Measurements from ENCODE around the gene PLSCR4. TPM values are rescaled to one million over a fixed set of nuclear protein-coding genes. Genes with fewer than 3 reads are reported as not detected.
A peak's percentile ranks its signal among the peaks of the same experiment; 100 is the strongest.

The PLSCR4 gene
- total RNA-seq, 1 donor from 2014 or later = 1.1 TPM

- peaks cover 6% of the 10 kb centered on the region for H3K4me1 ChIP-seq (ENCODE audit: insufficient read depth, low read length)
- Mint-ChIP-seq H3K27me3 (ENCODE audit: low read depth, unreplicated experiment) (no peaks in the 10 kb centered on the region), H3K9me3 (ENCODE audit: unreplicated experiment) (peaks cover 1% of the 10 kb centered on the region), H3K4me1 (ENCODE audit: low read depth, unreplicated experiment) (no peaks in the 10 kb centered on the region), H3K36me3 (ENCODE audit: low read depth, unreplicated experiment) (no peaks in the 10 kb centered on the region), H3K4me3 (ENCODE audit: unreplicated experiment) (no peak overlapping the region), H3K27ac (ENCODE audit: unreplicated experiment) (no peak overlapping the region)
- H3K79me2 ChIP-seq (ENCODE audit: insufficient read depth, low read length) = no peaks in the 10 kb centered on the region
- H3K9me3 ChIP-seq (ENCODE audit: insufficient read depth, low read depth, low read length) = no peaks in the 10 kb centered on the region
- no peaks in the 10 kb centered on the region for H3K27me3 ChIP-seq (ENCODE audit: insufficient read depth, low read length)
- no peak overlapping the region for H3K9ac ChIP-seq (ENCODE audit: low read length)
- FAIRE-seq (no peak), DNase-seq (ENCODE audit: low read depth) (no peak)
- no peaks in the 10 kb centered on the region for H4K20me1 ChIP-seq (ENCODE audit: insufficient read depth, low read length)
- H2AFZ ChIP-seq (ENCODE audit: low read depth, low read length) = no peak overlapping the region
- H3K27ac ChIP-seq (ENCODE audit: low read depth, low read length) = peak overlapping the region; percentile 68
- no peak for TF ChIP-seq CTCF (IDR thresholded peaks at IDR 0.05; ENCODE audit: insufficient read depth, low read depth, low read length)
- TF ChIP-seq EZH2 (IDR thresholded peaks at IDR 0.05; ENCODE audit: insufficient read depth, low read length) = no peak
- H3K4me3 ChIP-seq (ENCODE audit: insufficient read depth, low read depth, low read length) = no peak overlapping the region
- H3K4me2 ChIP-seq (ENCODE audit: low read length) = no peak overlapping the region
- no peaks in the 10 kb centered on the region for H3K36me3 ChIP-seq (ENCODE audit: insufficient read depth, low read length)
Measured at GRCh38 chr3:146273721-146274407, 23.0 kb upstream of the PLSCR4 start.

- FAIRE-seq = no peak
- DNase-seq (ENCODE audit: low read depth) = no peak
- TF ChIP-seq EZH2 (IDR thresholded peaks at IDR 0.05; ENCODE audit: insufficient read depth, low read length) (no peak), CTCF (IDR thresholded peaks at IDR 0.05; ENCODE audit: insufficient read depth, low read depth, low read length) (no peak)
- Mint-ChIP-seq H3K36me3 (ENCODE audit: low read depth, unreplicated experiment) (no peaks in the 10 kb centered on the region), H3K4me1 (ENCODE audit: low read depth, unreplicated experiment) (no peaks in the 10 kb centered on the region), H3K27me3 (ENCODE audit: low read depth, unreplicated experiment) (no peaks in the 10 kb centered on the region), H3K27ac (ENCODE audit: unreplicated experiment) (no peak overlapping the region), H3K9me3 (ENCODE audit: unreplicated experiment) (peaks cover 1% of the 10 kb centered on the region), H3K4me3 (ENCODE audit: unreplicated experiment) (no peak overlapping the region)
- Histone ChIP-seq H3K9ac (ENCODE audit: low read length) (no peak overlapping the region), H2AFZ (ENCODE audit: low read depth, low read length) (no peak overlapping the region), H3K4me1 (ENCODE audit: insufficient read depth, low read length) (no peaks in the 10 kb centered on the region), H3K79me2 (ENCODE audit: insufficient read depth, low read length) (no peaks in the 10 kb centered on the region), H3K4me3 (ENCODE audit: insufficient read depth, low read depth, low read length) (no peak overlapping the region), H3K27ac (ENCODE audit: low read depth, low read length) (no peak overlapping the region), H4K20me1 (ENCODE audit: insufficient read depth, low read length) (no peaks in the 10 kb centered on the region), H3K27me3 (ENCODE audit: insufficient read depth, low read length) (no peaks in the 10 kb centered on the region), H3K4me2 (ENCODE audit: low read length) (no peak overlapping the region), H3K9me3 (ENCODE audit: insufficient read depth, low read depth, low read length) (no peaks in the 10 kb centered on the region), H3K36me3 (ENCODE audit: insufficient read depth, low read length) (no peaks in the 10 kb centered on the region)
Measured at GRCh38 chr3:146271180-146271579, 20.3 kb upstream of the PLSCR4 start.

DNA sequence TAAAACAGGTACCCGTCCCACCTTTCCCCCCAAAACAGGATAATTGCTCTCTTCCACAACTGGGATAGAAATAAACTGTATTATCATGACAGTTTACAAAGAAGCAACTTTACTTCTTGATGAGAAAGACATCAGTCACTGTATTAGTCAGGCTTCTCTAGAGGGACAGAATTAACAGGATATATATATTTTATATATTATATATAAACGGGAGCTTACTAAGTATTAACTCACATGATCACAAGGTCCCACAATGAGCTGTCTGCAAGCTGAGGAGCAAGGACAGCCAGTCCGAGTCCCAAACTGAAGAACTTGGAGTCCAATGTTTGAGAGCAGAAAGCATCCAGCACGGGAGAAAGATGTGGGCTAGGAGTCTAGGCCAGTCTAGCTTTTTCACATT lies 18.4 kb upstream of the PLSCR4 start:
- Histone ChIP-seq H3K9me3 (ENCODE audit: insufficient read depth, low read depth, low read length) (no peaks in the 10 kb centered on the region), H4K20me1 (ENCODE audit: insufficient read depth, low read length) (no peaks in the 10 kb centered on the region), H3K9ac (ENCODE audit: low read length) (no peak overlapping the region), H3K4me3 (ENCODE audit: insufficient read depth, low read depth, low read length) (no peak overlapping the region), H3K4me2 (ENCODE audit: low read length) (no peak overlapping the region), H3K4me1 (ENCODE audit: insufficient read depth, low read length) (no peaks in the 10 kb centered on the region), H3K36me3 (ENCODE audit: insufficient read depth, low read length) (no peaks in the 10 kb centered on the region), H3K27me3 (ENCODE audit: insufficient read depth, low read length) (no peaks in the 10 kb centered on the region), H3K79me2 (ENCODE audit: insufficient read depth, low read length) (no peaks in the 10 kb centered on the region), H3K27ac (ENCODE audit: low read depth, low read length) (no peak overlapping the region), H2AFZ (ENCODE audit: low read depth, low read length) (no peak overlapping the region)
- Mint-ChIP-seq H3K27me3 (ENCODE audit: low read depth, unreplicated experiment) (no peaks in the 10 kb centered on the region), H3K4me1 (ENCODE audit: low read depth, unreplicated experiment) (no peaks in the 10 kb centered on the region), H3K27ac (ENCODE audit: unreplicated experiment) (no peak overlapping the region), H3K4me3 (ENCODE audit: unreplicated experiment) (no peak overlapping the region), H3K9me3 (ENCODE audit: unreplicated experiment) (no peaks in the 10 kb centered on the region), H3K36me3 (ENCODE audit: low read depth, unreplicated experiment) (no peaks in the 10 kb centered on the region)
- FAIRE-seq (no peak), DNase-seq (ENCODE audit: low read depth) (no peak)
- TF ChIP-seq CTCF (IDR thresholded peaks at IDR 0.05; ENCODE audit: insufficient read depth, low read depth, low read length) (no peak), EZH2 (IDR thresholded peaks at IDR 0.05; ENCODE audit: insufficient read depth, low read length) (no peak)

Measured in astrocyte (in vitro differentiated cells and primary cell).